Neural progenitor cell (in vitro differentiated cells): ENCODE data around the gene MMRN2.

ENCODE experiments used
- EZH2 ChIP-seq: fragments of 200-600 bp; sonication (generic); IDR thresholded peaks from 2 replicates; pipeline ENCODE4 v1.6.1; 2017; ENCODE audit warnings: antibody characterized with exemption, mild to moderate bottlenecking, moderate library complexity
- EZH2phosphoT487 ChIP-seq: fragments of 200-600 bp; sonication (generic); IDR thresholded peaks from 2 replicates; pipeline ENCODE4 v1.6.1; 2017; ENCODE audit warnings: antibody characterized with exemption
- TF ChIP-seq, protein P1 (sequence below): fragments of 200-600 bp; sonication (generic); IDR thresholded peaks from 2 replicates; pipeline ENCODE4 v1.5.1; 2017; ENCODE audit warnings: antibody characterized with exemption, mild to moderate bottlenecking

GRCh38 chr10:86938260-86938659, 19.2 kb downstream of the MMRN2 start:
- TF ChIP-seq, protein P1, sequence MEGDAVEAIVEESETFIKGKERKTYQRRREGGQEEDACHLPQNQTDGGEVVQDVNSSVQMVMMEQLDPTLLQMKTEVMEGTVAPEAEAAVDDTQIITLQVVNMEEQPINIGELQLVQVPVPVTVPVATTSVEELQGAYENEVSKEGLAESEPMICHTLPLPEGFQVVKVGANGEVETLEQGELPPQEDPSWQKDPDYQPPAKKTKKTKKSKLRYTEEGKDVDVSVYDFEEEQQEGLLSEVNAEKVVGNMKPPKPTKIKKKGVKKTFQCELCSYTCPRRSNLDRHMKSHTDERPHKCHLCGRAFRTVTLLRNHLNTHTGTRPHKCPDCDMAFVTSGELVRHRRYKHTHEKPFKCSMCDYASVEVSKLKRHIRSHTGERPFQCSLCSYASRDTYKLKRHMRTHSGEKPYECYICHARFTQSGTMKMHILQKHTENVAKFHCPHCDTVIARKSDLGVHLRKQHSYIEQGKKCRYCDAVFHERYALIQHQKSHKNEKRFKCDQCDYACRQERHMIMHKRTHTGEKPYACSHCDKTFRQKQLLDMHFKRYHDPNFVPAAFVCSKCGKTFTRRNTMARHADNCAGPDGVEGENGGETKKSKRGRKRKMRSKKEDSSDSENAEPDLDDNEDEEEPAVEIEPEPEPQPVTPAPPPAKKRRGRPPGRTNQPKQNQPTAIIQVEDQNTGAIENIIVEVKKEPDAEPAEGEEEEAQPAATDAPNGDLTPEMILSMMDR: no peak
- TF ChIP-seq EZH2 (no peak), EZH2phosphoT487 (no peak)
